Stromal cell of bone marrow (primary cell): ENCODE data around the gene DIP2C.

Source experiments
- DNase-seq: peaks from one replicate; pipeline ENCODE4 v3.0.0-alpha.2; 2012; ENCODE audit warnings: low read depth

Gene DIP2C

GRCh38 chr10:571166-571565 is 118.3 kb downstream of the DIP2C start:
- DNase-seq, result no peak

- DNase-seq, result no peak
Measured at GRCh38 chr10:570628-571163, 118.8 kb downstream of the DIP2C start.

- no peak for DNase-seq
Measured at GRCh38 chr10:569961-570627, 119.4 kb downstream of the DIP2C start.

GRCh38 chr10:568848-569247 is 120.6 kb downstream of the DIP2C start:
- no peak for DNase-seq

- no peak for DNase-seq
Measured at GRCh38 chr10:567869-568268, 121.6 kb downstream of the DIP2C start.

- DNase-seq, result no peak
Measured at GRCh38 chr10:566241-566885, 123.1 kb downstream of the DIP2C start.

GRCh38 chr10:565676-566075 is 123.8 kb downstream of the DIP2C start:
- no peak for DNase-seq

GRCh38 chr10:565146-565545 is 124.3 kb downstream of the DIP2C start:
- no peak for DNase-seq

GRCh38 chr10:563827-564226 is 125.6 kb downstream of the DIP2C start:
- DNase-seq, result no peak

- no peak for DNase-seq
Measured at GRCh38 chr10:562142-562541, 127.3 kb downstream of the DIP2C start.

- DNase-seq, result no peak
Measured at GRCh38 chr10:561721-562120, 127.7 kb downstream of the DIP2C start.

- no peak for DNase-seq
Measured at GRCh38 chr10:560314-560992, 129.0 kb downstream of the DIP2C start.

GRCh38 chr10:559767-560047 is 129.8 kb downstream of the DIP2C start:
- no peak for DNase-seq

- DNase-seq, result no peak
Measured at GRCh38 chr10:558891-559766, 130.3 kb downstream of the DIP2C start.

GRCh38 chr10:558364-558763 is 131.1 kb downstream of the DIP2C start:
- DNase-seq, result no peak

- DNase-seq, result no peak
Measured at GRCh38 chr10:557792-558328, 131.6 kb downstream of the DIP2C start.

GRCh38 chr10:556971-557637 is 132.4 kb downstream of the DIP2C start:
- DNase-seq, result no peak

- DNase-seq, result no peak
Measured at GRCh38 chr10:555682-556350, 133.7 kb downstream of the DIP2C start.

GRCh38 chr10:555281-555680 is 134.2 kb downstream of the DIP2C start:
- no peak for DNase-seq

- DNase-seq, result no peak
Measured at GRCh38 chr10:554182-554848, 135.2 kb downstream of the DIP2C start.
